Effector CD4-positive, alpha-beta T cell (primary cell): ENCODE measurements around the gene DNASE1L1.
A peak's percentile ranks its signal among the peaks of the same experiment; 100 is the strongest.

ENCODE experiments used
- DNase-seq: peaks from one replicate; pipeline ENCODE4 v3.0.0-alpha.2; 2020
- total RNA-seq: gene quantifications from one replicate; lab custom pipeline; 2026; lab: John Stamatoyannopoulos, UW

The DNASE1L1 gene
- total RNA-seq, result 31.7 reads per million, percentile 58 among the genes with 10 or more reads in this experiment

- DNase-seq, result no peak
These were observed at the start of gene DNASE1L1 for GRCh38 chrX:154409222-154409871. Gene DNASE1L1, minus strand, starts transcription at chrX:154409254. Its CDS starts 3,686 bp downstream, at chrX:154405568.

GRCh38 chrX:154458116-154458953 lies 49.3 kb upstream of the DNASE1L1 start, which contains the start of gene PLXNA3:
Gene PLXNA3, plus strand, starts transcription at chrX:154458281. Its CDS starts 1,903 bp downstream, at chrX:154460184.
- DNase-seq, result peak; percentile 60

GRCh38 chrX:154457491-154458115 lies 48.5 kb upstream of the DNASE1L1 start:
- peak; percentile 40 for DNase-seq

- DNase-seq, result no peak
These were observed 43.8 kb upstream of the DNASE1L1 start for GRCh38 chrX:154452823-154453222.

GRCh38 chrX:154450312-154450711 lies 41.3 kb upstream of the DNASE1L1 start:
- no peak for DNase-seq

- no peak for DNase-seq
These were observed 40.6 kb upstream of the DNASE1L1 start for GRCh38 chrX:154449618-154450017.

GRCh38 chrX:154448484-154448883 lies 39.4 kb upstream of the DNASE1L1 start:
- no peak for DNase-seq

- DNase-seq, result no peak
These were observed 37.4 kb upstream of the DNASE1L1 start for GRCh38 chrX:154446430-154446829.

GRCh38 chrX:154445776-154446175 lies 36.7 kb upstream of the DNASE1L1 start:
- no peak for DNase-seq

- DNase-seq, result no peak
These were observed 35.7 kb upstream of the DNASE1L1 start for GRCh38 chrX:154444755-154445246.

GRCh38 chrX:154443992-154444754 lies 35.1 kb upstream of the DNASE1L1 start, which contains the start of gene FAM50A:
Gene FAM50A, plus strand, starts transcription at chrX:154444141. Its CDS starts 95 bp downstream, at chrX:154444236.
- peak; percentile 56 for DNase-seq

- DNase-seq, result no peak
These were observed 34.4 kb upstream of the DNASE1L1 start for GRCh38 chrX:154443479-154443910.

GRCh38 chrX:154441984-154442707 lies 33.1 kb upstream of the DNASE1L1 start:
- no peak for DNase-seq

GRCh38 chrX:154441564-154441963 lies 32.5 kb upstream of the DNASE1L1 start:
- no peak for DNase-seq

- no peak for DNase-seq
These were observed 31.7 kb upstream of the DNASE1L1 start for GRCh38 chrX:154440623-154441357.

GRCh38 chrX:154439841-154440240 lies 30.8 kb upstream of the DNASE1L1 start:
- DNase-seq, result no peak

GRCh38 chrX:154437971-154438893 lies 29.2 kb upstream of the DNASE1L1 start:
- DNase-seq, result no peak

- peak; percentile 47 for DNase-seq
These were observed 28.1 kb upstream of the DNASE1L1 start, which contains the start of gene GDI1 for GRCh38 chrX:154436983-154437752. Gene GDI1, plus strand, starts transcription at chrX:154437154. Its CDS starts 101 bp downstream, at chrX:154437255.
